Stimulated activated naive CD8-positive, alpha-beta T cell treated with anti-CD3 and anti-CD28 coated beads, Interleukin-15, Interleukin-2, amounts not matched to agents 100 U/mL and 50 U/mL, for 24 hours (primary cell): ENCODE data around the gene FOXN1.

Experiments
- ATAC-seq: fragments of 150-1000 bp; cut with Tn5 transposase; one replicate; pipeline ENCODE4 v1.10.0; 2021
- DNase-seq: peaks from one replicate; pipeline ENCODE4 v3.0.0; 2021

Gene FOXN1

GRCh38 chr17:28478712-28479615 lies 27.2 kb upstream of the FOXN1 start:
- DNase-seq (no peak), ATAC-seq (no peak)

GRCh38 chr17:28480278-28480677 lies 25.9 kb upstream of the FOXN1 start:
- ATAC-seq = no peak
- no peak for DNase-seq

- DNase-seq (no peak), ATAC-seq (no peak)
Observed at GRCh38 chr17:28480799-28481571, 25.2 kb upstream of the FOXN1 start.

- DNase-seq = no peak
- peak; percentile 20 for ATAC-seq
Observed at GRCh38 chr17:28482551-28483199, 23.5 kb upstream of the FOXN1 start.

GRCh38 chr17:28484296-28484695 lies 21.9 kb upstream of the FOXN1 start:
- DNase-seq (no peak), ATAC-seq (no peak)

DNA sequence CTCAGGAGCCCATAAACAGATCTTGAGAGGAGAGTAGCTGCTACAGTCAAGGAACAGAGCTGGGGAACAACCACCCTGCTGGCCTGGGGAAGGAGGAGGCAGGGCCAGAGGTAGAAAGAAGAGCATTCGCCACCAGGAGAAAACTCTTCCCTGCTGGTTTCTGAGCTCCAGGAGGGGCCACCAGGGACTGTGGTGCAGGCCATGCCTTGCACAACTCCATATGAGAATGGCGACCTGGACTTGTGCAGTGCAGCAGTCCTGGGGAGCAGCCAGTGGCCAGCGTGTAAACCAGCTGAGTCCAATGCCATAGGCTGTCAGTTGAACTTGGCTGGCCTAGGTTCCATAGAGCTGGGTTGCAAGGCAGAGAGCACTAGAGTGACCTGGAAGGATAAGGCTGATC lies 21.1 kb upstream of the FOXN1 start:
- no peak for ATAC-seq
- DNase-seq = no peak

DNA sequence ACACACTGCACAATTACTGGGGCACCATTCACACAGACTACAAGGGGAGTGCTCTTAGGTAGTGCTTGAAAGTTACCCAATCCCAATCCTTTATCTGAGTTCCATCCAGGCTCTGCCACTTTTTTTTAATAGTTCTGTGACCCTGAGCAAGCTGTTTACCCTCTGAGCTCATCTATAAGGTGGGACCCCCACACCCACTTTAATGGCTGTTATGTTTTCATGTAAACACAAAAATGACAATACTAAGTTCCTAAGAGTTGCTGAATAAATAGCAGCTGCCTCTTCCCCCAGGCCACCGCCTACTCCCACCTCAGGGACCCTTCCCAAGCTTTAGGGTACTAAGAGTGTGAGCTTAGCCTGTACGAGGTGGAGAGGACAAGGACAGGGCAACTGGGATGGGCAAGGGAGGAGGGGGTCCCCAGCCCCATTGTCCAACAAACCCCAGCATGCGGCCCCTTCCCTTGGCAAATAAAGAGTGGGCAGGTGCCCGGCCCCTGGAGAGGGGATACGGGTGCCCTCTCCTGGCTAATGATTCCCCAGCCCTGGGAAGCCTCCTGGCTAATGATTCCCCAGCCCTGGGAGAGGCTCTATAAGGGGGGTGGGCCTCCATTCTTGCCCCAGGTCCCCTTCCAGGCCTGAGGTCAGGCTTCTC lies 18.1 kb upstream of the FOXN1 start:
- ATAC-seq (no peak), DNase-seq (no peak)

DNA sequence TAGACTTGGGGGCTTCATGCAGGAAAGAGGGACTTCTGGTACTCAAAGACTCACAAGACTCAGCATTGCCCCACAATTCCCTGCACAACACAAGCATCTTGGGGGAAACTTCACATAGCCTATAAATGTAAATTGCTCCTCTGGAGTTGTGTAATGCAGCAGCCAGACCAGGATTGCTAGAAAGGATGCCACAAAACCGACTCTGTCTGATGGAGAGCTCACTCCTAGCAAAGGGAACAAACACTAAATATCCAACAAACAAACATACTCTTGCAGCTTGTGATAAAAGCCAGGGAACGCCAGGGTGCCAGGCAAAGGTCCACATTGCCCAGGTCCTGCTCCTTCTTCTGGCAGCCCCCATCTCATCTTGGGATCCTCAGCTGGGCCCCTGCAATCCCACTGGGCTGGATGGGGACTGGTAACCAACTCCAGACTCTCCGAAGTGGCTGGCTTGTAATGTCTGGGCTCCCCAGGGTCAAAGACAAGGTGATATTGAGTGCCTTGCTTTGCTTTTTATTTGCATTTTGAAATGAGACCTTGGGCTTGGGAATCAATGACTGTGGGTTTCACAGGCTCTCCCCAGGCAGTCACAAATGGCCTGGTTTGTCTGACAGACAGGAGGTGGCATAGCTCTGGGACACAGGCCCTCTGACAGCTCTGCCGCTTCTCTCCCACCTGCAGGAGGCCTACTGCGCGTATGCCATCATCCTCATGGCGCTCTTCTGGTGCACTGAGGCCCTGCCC lies 17.4 kb upstream of the FOXN1 start:
- DNase-seq (no peak), ATAC-seq (no peak)

- ATAC-seq = no peak
- no peak for DNase-seq
Observed at GRCh38 chr17:28491286-28491685, 14.9 kb upstream of the FOXN1 start.

- DNase-seq = no peak
- ATAC-seq = no peak
Observed at GRCh38 chr17:28491860-28492259, 14.3 kb upstream of the FOXN1 start.

- no peak for ATAC-seq
- no peak for DNase-seq
Observed at GRCh38 chr17:28492352-28493310, 13.5 kb upstream of the FOXN1 start.

DNA sequence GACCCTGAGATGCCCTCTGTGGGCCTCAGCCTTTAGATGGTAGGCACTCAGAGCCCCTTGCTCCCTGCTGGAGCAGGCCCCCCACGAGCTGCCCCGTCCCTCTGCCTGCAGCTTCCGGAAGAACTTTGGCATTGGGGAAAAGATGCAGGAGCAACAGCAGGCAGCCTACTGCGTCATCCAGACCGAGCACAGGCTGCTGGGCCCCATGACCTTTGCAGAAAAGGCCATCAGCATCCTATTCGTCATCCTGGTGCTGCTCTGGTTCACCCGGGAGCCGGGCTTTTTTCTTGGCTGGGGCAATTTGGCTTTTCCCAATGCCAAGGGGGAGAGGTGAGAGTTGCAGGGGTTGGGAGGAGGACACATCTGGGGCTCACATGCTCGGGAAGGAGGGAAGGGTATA lies 12.7 kb upstream of the FOXN1 start:
- no peak for ATAC-seq
- DNase-seq = no peak

GRCh38 chr17:28494445-28495188 lies 11.5 kb upstream of the FOXN1 start:
- ATAC-seq (peak; percentile 67), DNase-seq (peak; percentile 87)

GRCh38 chr17:28495635-28496034 lies 10.5 kb upstream of the FOXN1 start:
- ATAC-seq (no peak), DNase-seq (no peak)

- ATAC-seq (no peak), DNase-seq (no peak)
Observed at GRCh38 chr17:28497931-28498330, 8.2 kb upstream of the FOXN1 start.

DNA sequence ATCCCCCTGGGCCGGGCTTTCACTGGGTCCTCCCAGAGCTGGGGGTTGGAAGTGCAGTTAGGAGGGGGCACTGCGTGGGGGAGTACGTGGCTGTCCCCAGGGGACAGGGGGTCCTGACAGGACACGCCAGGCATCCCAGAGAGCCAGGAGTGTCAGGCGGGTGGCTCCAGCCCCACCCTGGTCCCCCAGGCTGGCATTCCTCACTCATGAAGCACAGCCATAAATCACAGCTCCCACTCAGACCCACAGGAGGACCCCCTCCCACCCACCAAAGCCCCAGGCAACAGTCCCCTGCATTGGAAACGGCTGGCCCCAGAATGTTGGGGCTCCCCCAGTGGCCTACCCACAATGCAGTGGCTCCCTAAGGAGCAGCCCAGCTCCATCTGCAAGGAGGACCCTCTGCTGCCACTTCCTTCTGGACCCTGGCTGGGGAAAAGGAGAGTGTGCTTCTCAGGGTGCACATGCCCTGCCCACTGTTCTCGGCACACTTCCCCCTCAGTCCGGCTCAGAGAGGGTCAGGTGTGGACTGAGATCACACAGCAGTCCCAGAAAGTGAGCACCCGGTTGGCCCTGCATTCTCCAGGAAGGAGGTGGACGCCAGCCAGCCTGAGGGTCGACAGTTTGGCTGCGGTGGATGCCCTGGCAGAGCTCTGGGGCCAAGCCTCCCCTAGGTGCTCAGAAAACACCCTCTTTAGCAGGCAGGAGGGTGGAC lies 7.3 kb upstream of the FOXN1 start:
- ATAC-seq = no peak
- no peak for DNase-seq

GRCh38 chr17:28499364-28499664 lies 6.8 kb upstream of the FOXN1 start:
- DNase-seq = no peak

DNA sequence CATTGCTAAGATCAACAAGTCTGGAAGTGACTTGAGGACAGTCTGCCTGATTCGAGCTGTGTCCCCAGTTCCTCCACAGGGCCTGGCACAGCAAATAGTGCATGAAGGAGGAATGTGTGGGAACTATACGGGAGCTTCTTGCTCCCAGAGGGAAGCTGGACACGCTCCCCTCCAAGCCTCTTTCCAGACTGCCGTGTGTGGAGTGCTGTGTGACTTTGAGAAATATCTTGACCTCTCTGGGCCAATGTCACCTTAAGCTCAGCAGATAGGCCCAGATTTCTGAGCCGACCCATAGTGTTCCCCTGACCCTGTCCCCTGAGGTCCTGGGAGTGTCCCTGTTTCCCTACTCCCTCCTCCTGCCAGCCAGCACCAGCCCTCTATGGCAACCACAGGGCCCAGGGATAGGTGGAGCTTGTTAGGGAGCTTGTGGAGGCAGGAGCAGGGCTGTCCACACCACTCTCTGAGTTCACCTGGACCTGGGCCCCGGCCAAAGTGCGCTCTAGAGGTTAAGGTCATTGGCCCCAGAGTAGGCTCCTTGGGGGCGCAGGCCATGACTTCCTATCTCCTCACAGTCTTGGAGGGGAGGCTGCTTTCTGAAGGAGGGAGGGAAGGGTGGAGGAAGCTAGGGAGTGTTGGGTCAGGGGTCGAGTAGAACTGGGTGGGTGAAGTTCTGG lies 6.3 kb upstream of the FOXN1 start:
- ATAC-seq = no peak
- DNase-seq = no peak

More at GRCh38 chr17:28499364-28499664, 6.8 kb upstream of the FOXN1 start:
- no peak for ATAC-seq
